NCI-H524 (cell line): Measurements from ENCODE around the gene IL1F10.

Experiments
- DNase-seq, 2 experiments: peaks; one replicate each; lab custom pipeline; 2025; lab: John Stamatoyannopoulos, UW

IL1F10 gene

DNA sequence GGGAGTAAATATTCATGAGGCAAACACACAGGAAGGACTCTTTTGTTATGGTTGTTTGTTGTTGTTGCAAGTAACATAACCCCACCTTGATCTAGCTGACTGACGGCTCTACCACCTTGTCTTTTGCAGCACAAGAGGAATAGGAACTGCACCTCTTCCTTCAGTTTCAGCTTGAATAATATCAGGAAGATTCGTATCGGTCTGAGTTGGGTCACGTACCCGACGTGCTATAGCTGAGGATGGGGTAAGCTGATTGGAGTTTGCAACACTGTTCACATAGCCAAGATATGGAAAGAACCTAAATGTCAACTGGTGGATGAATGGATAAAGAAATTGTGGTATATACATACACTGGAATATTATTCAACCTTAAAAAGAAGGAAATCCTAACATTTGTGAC, 45.1 kb downstream of the IL1F10 start:
- no peak for DNase-seq

DNA sequence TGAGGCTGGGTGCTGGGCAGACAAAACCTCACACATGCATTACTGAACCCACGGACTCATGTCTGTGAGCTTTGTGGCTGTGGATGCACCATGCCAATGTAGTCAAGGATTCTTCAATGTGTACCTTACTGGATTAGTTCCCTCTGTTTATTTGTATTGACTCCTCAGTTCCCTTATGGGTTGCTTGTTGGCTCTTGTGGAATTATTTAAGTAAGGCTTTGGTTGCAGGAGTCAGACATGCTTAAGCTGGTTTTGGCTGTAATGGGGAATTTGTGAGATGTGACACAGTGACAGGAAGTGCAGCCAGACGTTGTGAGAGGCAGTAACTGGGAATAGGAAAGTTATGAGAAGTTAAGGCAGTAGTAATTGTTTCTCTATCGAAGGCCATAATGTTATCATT, 46.0 kb downstream of the IL1F10 start:
- no peak for DNase-seq

DNA sequence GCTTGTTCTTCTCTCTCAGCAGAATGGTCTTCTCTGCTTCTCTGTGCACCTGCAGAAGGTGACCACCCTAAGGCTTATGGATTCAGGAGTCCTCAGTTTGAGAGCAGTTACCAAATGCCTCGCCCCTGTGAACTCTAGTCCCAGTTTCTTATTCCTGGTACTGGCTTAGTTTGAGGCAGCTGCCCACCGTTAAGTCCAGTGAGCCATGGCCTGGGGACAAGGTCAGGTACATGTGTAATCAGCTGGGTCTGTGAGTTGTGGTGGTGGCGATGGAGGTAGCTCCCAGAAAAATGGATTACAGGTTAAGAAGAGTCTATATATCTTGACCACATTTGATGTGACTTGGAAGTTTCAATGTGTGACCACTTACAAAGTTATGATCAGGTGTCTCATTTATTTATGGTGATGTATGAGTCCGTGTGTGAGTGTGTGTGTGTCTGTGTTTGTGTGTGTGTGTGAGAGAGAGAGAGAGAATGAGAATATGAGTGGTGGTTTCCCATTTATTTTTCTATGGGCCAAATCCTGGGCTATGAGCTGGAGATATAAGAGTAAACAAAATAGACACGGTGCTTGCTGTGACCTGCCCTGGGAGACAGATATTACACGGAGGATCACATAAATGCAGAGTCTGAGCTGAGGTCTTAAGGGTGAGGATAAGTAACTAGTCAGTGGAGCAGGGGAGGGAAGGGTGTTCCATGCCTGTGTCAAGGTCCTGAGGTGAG, 46.6 kb downstream of the IL1F10 start:
- DNase-seq, result no peak

DNA sequence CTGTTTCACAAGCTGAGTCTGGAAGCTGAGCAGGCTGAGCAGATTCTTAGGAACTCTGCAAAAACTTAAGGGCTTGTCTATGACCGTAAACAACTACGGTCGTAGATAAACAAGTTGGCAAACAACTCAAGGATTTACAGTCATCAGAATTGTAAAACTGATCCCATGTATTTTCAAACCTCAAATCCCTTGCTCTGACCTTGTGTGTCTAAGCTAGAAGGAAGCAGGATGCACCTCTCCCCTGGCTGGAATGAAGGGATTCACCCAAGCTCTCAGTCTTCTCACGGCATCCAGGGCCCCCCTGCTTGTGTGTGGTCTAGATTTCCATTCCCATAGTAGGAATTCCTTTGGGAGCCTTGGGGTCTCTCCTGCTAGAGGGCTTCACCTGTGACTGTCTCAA, 47.2 kb downstream of the IL1F10 start:
- DNase-seq, result no peak

DNA sequence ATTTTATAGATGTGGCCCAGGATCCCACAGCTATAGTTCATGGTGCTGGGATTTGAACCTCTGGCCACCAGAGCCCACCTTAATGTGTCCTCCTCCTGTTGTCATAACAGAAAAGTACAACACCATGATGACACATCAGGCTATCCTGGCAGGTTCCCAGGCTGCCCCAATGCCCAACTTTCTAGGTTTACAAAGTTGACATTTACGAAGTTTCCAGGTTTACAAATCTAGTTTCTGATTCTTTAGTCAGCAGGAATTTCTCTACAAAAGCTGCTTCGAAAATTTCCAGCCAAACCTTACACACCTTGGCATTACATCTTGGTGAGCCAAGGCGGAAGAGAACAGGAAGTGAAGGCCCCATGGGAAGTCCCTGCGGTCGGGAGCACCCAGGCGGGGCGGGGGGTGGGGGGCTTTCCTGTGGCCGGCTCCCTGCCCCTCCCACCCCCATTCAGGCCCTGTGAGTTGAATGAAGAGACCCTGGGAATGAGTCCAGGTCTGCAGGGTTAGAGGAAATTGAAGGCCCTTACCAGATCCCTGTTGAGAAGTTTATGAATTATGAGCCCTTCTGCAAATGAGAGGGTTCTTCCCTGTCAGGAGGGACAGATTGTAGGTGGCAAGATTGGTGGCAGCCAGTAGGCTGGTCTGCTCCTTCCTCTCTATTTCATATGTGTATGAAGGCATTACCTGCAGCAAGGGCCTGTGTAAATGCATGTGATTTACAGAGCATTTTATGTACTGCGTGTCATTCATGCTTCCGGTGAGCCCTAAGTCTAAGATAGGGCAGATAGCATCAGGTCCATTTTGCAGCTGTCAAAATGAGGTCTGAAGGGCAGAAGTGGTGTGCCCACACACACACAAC, 48.6 kb downstream of the IL1F10 start:
- DNase-seq, result no peak

DNA sequence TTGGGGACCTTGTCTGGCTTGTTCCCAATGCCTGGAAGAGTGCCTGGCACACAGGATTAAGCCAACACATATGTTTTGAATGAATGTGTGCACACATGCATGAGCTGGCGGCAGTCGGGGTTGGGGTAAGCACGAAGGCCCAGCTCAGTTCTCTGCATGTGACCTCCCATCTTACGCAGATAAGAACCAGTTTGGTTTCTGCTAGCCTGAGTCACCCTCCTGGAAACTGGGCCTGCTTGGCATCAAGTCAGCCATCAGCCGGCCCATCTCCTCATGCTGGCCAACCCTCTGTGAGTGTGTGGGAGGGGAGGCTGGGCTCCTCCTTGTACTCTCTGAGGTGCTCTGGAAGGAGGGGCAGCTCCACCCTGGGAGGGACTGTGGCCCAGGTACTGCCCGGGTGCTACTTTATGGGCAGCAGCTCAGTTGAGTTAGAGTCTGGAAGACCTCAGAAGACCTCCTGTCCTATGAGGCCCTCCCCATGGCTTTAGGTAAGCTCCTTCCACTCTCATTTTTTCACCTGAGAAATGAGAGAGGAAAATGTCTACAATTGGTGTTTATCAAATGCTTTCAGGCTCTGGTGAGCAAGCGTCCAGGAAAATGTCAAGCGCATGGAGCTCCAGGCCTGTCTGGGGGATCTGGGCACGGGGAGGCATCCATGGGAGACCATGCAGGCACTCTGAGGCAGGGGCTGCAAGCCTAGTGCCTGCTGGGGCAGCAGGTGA, 49.9 kb downstream of the IL1F10 start:
- no peak for DNase-seq

DNA sequence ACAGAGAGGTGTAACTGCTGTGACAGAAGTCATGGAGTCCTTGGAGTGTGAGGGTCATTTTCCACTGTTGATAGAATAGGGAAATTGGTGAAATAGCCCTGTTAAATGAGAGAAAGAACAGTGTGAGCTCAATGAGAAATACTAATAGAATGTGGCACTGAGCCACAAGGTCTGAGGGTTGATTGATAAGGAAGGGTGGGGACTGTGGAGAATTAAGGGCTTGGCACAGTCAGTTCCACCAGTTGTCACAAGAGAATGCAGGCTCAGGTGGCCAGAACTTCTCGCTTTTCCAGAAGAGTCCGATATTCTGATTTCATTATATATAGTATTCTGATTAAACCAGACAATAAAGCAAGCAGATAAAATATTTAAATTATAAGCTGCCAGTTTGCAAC, 50.5 kb downstream of the IL1F10 start:
- DNase-seq, result no peak

DNA sequence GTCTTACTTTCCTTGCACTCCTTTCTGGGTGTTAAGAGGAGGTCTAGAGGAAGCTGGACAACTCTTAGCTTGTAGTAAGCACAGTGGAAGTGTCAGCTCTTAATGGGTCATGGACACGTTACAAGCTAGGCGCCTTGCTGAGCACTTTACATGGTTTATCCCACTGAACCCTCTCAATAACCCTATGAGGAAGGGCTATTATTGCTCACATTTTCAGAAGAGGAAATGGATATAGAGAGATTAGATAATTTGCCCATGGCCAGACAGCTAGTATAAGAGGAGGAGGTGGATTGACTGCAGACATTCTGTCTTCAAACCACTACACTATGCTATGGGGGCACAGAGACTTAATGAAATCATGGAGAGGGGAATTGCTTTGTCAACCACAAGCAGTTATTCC, 51.3 kb downstream of the IL1F10 start:
- no peak for DNase-seq

DNA sequence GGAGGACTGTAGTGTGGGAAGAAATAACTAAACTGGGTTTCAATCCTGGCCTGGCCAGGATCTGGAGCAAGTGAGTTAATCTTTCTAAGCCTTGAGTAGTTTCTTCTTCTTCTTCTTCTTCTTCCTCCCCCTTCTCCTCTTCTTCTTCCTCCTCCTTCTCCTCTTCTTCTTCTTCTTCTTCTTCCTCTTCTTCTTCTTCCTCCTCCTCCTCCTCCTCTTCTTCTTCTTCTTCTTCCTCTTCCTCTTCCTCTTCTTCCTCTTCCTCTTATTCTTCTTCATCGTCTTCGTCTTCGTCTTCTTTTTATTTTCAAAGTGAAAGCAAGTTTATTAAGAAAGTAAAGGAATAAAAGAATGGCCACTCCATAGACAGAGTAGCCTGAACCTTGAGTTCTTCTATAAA, 53.1 kb downstream of the IL1F10 start:
- DNase-seq, result no peak

DNA sequence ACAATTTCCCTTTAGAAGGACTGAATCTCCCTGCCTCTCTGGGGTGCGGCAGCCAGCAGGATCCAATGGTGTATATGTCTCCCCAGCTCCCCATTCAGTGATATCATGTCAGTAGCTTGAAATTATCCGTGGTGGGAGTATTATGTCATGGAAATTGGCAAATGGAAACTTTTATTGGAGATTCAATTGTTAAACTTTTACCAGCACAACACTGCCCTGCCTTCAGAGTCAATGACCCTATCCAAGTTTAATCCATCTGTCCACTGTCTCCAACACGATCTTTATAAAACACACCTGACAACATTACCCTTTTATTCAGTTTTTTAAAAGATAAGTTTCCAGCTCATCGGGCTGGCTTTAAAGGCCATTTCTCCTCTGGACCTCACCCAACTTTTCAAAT, 54.6 kb downstream of the IL1F10 start:
- DNase-seq, result no peak

DNA sequence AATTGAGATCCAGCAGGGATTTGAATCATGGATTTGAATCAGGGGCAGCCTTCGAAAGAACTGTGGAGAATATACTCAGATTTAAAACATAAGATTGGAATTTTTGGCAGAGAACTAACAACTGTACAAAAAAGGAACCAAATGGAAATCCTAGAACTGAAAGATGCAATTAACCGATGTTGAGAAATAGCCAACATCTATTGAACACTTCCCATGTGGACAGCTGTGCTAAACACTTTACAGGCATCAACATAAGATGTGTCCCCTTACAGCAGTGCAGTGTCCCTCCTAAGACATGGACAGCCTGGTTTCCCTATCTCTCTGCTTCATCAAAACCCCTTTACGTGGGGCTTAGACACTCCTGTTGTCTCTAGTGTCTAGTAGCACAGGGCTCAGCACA, 56.0 kb downstream of the IL1F10 start:
- no peak for DNase-seq

DNA sequence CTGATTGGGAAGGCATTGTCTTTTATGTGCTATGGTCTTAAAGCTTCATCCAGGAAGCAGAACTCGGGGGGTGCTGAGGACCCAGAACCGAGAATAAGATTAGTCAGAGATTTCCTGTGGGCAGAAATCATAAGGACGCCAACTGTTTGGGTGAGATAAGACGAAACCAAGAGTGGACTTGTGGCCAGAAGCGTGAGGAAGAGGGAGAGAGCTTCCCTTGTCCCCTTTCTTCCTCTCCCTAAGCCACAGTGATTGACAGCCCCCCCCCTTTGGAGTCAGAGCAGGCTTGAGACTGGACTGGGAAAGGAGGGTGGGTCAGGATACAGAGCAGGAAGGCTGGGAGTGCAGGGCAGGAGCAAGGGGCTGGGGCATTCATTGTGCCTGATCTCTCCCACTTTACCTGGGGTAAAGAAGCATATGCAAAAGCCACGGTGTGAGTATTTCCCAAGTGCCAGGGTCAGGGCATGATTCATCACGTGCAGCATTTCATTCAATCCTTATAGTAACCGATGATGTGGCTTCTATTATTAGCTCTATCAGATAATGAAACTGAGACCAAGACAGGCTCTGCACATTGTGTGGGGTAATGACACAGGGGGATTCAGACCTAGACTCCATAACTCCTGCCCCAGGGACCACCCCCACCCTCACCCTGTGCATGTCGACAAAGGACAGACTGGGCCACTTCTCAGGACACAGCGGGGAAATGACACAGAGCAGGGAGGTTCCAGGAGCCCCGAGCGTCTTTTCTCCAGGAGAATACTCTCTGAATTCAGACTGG, 56.6 kb downstream of the IL1F10 start:
- DNase-seq, result no peak
